DOHH2 (cell line): ENCODE data around the gene FAM174C.

ENCODE experiments used
- EZH2phosphoT487 ChIP-seq: fragments of 200-600 bp; sonication (generic); IDR thresholded peaks from 2 replicates; pipeline ENCODE4 v1.6.1; 2017; ENCODE audit warnings: borderline replicate concordance, mild to moderate bottlenecking, antibody characterized with exemption, low read length, moderate library complexity, mixed read lengths
- TF ChIP-seq, protein P1 (sequence below): fragments of 200-600 bp; sonication (generic); IDR thresholded peaks from one replicate; pipeline ENCODE4 v1.5.1; 2014; ENCODE audit warnings: antibody characterized with exemption, mild to moderate bottlenecking, low read depth, low read length; ENCODE audit not compliant: poor library complexity, severe bottlenecking

DNA sequence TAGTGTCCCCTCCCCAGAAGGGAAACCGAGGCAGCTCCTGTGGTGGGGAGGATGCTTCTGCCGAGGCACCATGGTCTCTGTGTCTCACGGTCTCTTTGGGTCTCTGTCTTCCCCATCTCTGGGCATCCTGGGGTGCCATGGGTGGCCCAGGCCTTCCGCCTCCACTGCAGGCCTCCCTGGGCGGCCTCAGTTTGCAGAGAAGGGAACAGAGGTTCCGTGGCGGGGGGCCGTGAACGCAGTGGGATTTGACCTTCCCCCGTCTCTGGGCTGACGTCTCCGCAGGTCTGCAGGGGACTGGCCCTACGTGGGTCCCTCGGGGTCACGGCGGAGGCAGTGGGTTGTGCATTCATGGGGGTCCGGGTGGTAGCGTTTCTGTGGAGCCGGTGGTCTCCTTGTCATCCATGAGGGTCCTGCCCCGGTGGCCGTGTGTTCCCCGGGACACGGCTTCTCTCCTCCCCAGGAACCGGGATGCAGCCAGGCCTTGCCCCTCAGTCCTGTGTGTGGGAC lies 14.9 kb downstream of the FAM174C start:
- TF ChIP-seq, protein P1, sequence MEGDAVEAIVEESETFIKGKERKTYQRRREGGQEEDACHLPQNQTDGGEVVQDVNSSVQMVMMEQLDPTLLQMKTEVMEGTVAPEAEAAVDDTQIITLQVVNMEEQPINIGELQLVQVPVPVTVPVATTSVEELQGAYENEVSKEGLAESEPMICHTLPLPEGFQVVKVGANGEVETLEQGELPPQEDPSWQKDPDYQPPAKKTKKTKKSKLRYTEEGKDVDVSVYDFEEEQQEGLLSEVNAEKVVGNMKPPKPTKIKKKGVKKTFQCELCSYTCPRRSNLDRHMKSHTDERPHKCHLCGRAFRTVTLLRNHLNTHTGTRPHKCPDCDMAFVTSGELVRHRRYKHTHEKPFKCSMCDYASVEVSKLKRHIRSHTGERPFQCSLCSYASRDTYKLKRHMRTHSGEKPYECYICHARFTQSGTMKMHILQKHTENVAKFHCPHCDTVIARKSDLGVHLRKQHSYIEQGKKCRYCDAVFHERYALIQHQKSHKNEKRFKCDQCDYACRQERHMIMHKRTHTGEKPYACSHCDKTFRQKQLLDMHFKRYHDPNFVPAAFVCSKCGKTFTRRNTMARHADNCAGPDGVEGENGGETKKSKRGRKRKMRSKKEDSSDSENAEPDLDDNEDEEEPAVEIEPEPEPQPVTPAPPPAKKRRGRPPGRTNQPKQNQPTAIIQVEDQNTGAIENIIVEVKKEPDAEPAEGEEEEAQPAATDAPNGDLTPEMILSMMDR, result no peak
- TF ChIP-seq EZH2phosphoT487, result no peak
